ENCODE data around the gene ACBD4. TPM values are rescaled to one million over a fixed set of nuclear protein-coding genes. Genes with fewer than 3 reads are reported as not detected.

The ACBD4 gene
- total RNA-seq, 1 experiment from 2014 or later = 1.7 TPM

GRCh38 chr17:45144199-45145034, 8.9 kb downstream of the ACBD4 start:
- DNase-seq (ENCODE audit: low read depth, low spot score) = no peak
- in situ Hi-C loops (cut with HindIII; ENCODE audit: low pct_unique_long_range_greater_than_20kb, low sequenced_read_pairs) = no loop called here

GRCh38 chr17:45145035-45145389, 9.5 kb downstream of the ACBD4 start:
- DNase-seq (ENCODE audit: low read depth, low spot score) = no peak
- in situ Hi-C loops (cut with HindIII; ENCODE audit: low pct_unique_long_range_greater_than_20kb, low sequenced_read_pairs) = no loop called here

- no peak for DNase-seq (ENCODE audit: low read depth, low spot score)
- in situ Hi-C loops (cut with HindIII; ENCODE audit: low pct_unique_long_range_greater_than_20kb, low sequenced_read_pairs) = no loop called here
These were observed 10.7 kb downstream of the ACBD4 start for GRCh38 chr17:45146166-45146565.

GRCh38 chr17:45146592-45146889, 11.1 kb downstream of the ACBD4 start:
- no peak for DNase-seq (ENCODE audit: low read depth, low spot score)
- in situ Hi-C loops (cut with HindIII; ENCODE audit: low pct_unique_long_range_greater_than_20kb, low sequenced_read_pairs) = no loop called here

- peak; percentile 94 for DNase-seq (ENCODE audit: low read depth, low spot score)
- in situ Hi-C loops (cut with HindIII; ENCODE audit: low pct_unique_long_range_greater_than_20kb, low sequenced_read_pairs) = no loop called here
These were observed 11.5 kb downstream of the ACBD4 start for GRCh38 chr17:45146890-45147580.

GRCh38 chr17:45147581-45148182, 12.2 kb downstream of the ACBD4 start:
- in situ Hi-C loops (cut with HindIII; ENCODE audit: low pct_unique_long_range_greater_than_20kb, low sequenced_read_pairs) = no loop called here

GRCh38 chr17:45148183-45149036, 12.9 kb downstream of the ACBD4 start, which contains the start of gene HEXIM1:
HEXIM1 (plus strand) TSS chr17:45148475; CDS start chr17:45149191, 716 bp downstream.
- DNase-seq (ENCODE audit: low read depth, low spot score) = peak; percentile 99
- in situ Hi-C loops (cut with HindIII; ENCODE audit: low pct_unique_long_range_greater_than_20kb, low sequenced_read_pairs) = no loop called here

More at GRCh38 chr17:45147581-45148182, 12.2 kb downstream of the ACBD4 start:
- DNase-seq (ENCODE audit: low read depth, low spot score) = peak; percentile 94

GRCh38 chr17:45149037-45149668, 13.7 kb downstream of the ACBD4 start:
- DNase-seq (ENCODE audit: low read depth, low spot score) = peak; percentile 82
- in situ Hi-C loops (cut with HindIII; ENCODE audit: low pct_unique_long_range_greater_than_20kb, low sequenced_read_pairs) = no loop called here

- DNase-seq (ENCODE audit: low read depth, low spot score) = peak; percentile 52
- in situ Hi-C loops (cut with HindIII; ENCODE audit: low pct_unique_long_range_greater_than_20kb, low sequenced_read_pairs) = no loop called here
These were observed 14.5 kb downstream of the ACBD4 start for GRCh38 chr17:45149669-45150664.

- in situ Hi-C loops (cut with HindIII; ENCODE audit: low pct_unique_long_range_greater_than_20kb, low sequenced_read_pairs) = no loop called here
- DNase-seq (ENCODE audit: low read depth, low spot score) = no peak
These were observed 15.7 kb downstream of the ACBD4 start for GRCh38 chr17:45150911-45151809.

GRCh38 chr17:45155029-45155428, 19.5 kb downstream of the ACBD4 start:
- in situ Hi-C loops (cut with HindIII; ENCODE audit: low pct_unique_long_range_greater_than_20kb, low sequenced_read_pairs) = no loop called here
- no peak for DNase-seq (ENCODE audit: low read depth, low spot score)

- DNase-seq (ENCODE audit: low read depth, low spot score) = no peak
- in situ Hi-C loops (cut with HindIII; ENCODE audit: low pct_unique_long_range_greater_than_20kb, low sequenced_read_pairs) = no loop called here
These were observed 20.0 kb downstream of the ACBD4 start for GRCh38 chr17:45155483-45155882.

GRCh38 chr17:45156242-45156641, 20.8 kb downstream of the ACBD4 start:
- DNase-seq (ENCODE audit: low read depth, low spot score) = no peak
- in situ Hi-C loops (cut with HindIII; ENCODE audit: low pct_unique_long_range_greater_than_20kb, low sequenced_read_pairs) = no loop called here

GRCh38 chr17:45160447-45161287, 25.2 kb downstream of the ACBD4 start:
- in situ Hi-C loops (cut with HindIII; ENCODE audit: low pct_unique_long_range_greater_than_20kb, low sequenced_read_pairs) = no loop called here
- peak; percentile 52 for DNase-seq (ENCODE audit: low read depth, low spot score)
